WTC11 (cell line): ENCODE results near the gene TSC22D3.

Experiments
- CTCF ChIP-seq: fragments of 200-600 bp; IDR thresholded peaks from 2 replicates; pipeline ENCODE4 v1.8.0; 2022; ENCODE audit warnings: antibody characterized with exemption
- FOXJ3 ChIP-seq: sonication (generic); formaldehyde crosslinking; IDR thresholded peaks from 2 replicates; pipeline ENCODE4 v1.9.0; 2021; ENCODE audit warnings: missing genetic modification reagents, mild to moderate bottlenecking, borderline replicate concordance
- FOXK1 ChIP-seq: sonication (generic); formaldehyde crosslinking; IDR thresholded peaks from 2 replicates; pipeline ENCODE4 v1.8.0; 2022; ENCODE audit warnings: mild to moderate bottlenecking, moderate library complexity, missing genetic modification reagents
- FOXP1 ChIP-seq: sonication (generic); formaldehyde crosslinking; IDR thresholded peaks from 2 replicates; pipeline ENCODE4 v1.8.0; 2022; ENCODE audit warnings: missing genetic modification reagents, mild to moderate bottlenecking, moderate library complexity, borderline replicate concordance
- FOXP4 ChIP-seq: sonication (generic); formaldehyde crosslinking; IDR thresholded peaks from 2 replicates; pipeline ENCODE4 v1.8.0; 2022; ENCODE audit warnings: mild to moderate bottlenecking, missing genetic modification reagents
- MAX ChIP-seq: sonication (generic); formaldehyde crosslinking; IDR thresholded peaks from 2 replicates; pipeline ENCODE4 v1.8.0; 2022; ENCODE audit warnings: mild to moderate bottlenecking, missing genetic modification reagents
- MLX ChIP-seq: sonication (generic); formaldehyde crosslinking; IDR thresholded peaks from 2 replicates; pipeline ENCODE4 v1.8.1; 2023; ENCODE audit warnings: mild to moderate bottlenecking, missing genetic modification reagents, moderate library complexity
- NR1H2 ChIP-seq: sonication (generic); formaldehyde crosslinking; IDR thresholded peaks from 2 replicates; pipeline ENCODE4 v1.9.0; 2021; ENCODE audit warnings: mild to moderate bottlenecking, moderate library complexity, missing genetic modification reagents
- NR2C2 ChIP-seq: sonication (generic); formaldehyde crosslinking; IDR thresholded peaks from 2 replicates; pipeline ENCODE4 v1.8.0; 2022; ENCODE audit warnings: mild to moderate bottlenecking, missing genetic modification reagents
- SP1 ChIP-seq: sonication (generic); formaldehyde crosslinking; conservative IDR thresholded peaks from 2 replicates; pipeline ENCODE4 v1.8.1; 2022; ENCODE audit warnings: missing genetic modification reagents
- USF2 ChIP-seq: sonication (generic); formaldehyde crosslinking; IDR thresholded peaks from 2 replicates; pipeline ENCODE4 v1.8.1; 2023; ENCODE audit warnings: mild to moderate bottlenecking, missing genetic modification reagents, moderate library complexity
- ZNF512 ChIP-seq: sonication (generic); formaldehyde crosslinking; IDR thresholded peaks from 2 replicates; pipeline ENCODE4 v1.8.1; 2022; ENCODE audit warnings: missing genetic modification reagents, borderline replicate concordance

- TF ChIP-seq FOXP4 = no peak
- TF ChIP-seq CTCF = no peak
- no peak for TF ChIP-seq FOXP1 (CRISPR knock-in tag)
- TF ChIP-seq SP1 (CRISPR knock-in tag) = no peak
- no peak for TF ChIP-seq NR1H2 (CRISPR knock-in tag)
- no peak for TF ChIP-seq USF2 (CRISPR knock-in tag)
- no peak for TF ChIP-seq FOXJ3
- no peak for TF ChIP-seq FOXK1 (CRISPR knock-in tag)
- TF ChIP-seq ZNF512 (CRISPR knock-in tag) = no peak
- no peak for TF ChIP-seq NR2C2 (CRISPR knock-in tag)
- no peak for TF ChIP-seq MLX (CRISPR knock-in tag)
- TF ChIP-seq MAX = no peak
These were observed 75.2 kb downstream of the TSC22D3 start for GRCh38 chrX:107700317-107700774.
